SK-N-SH (cell line): Measurements from ENCODE around the gene HLA-DPA1. TPM values are rescaled to one million over a fixed set of nuclear protein-coding genes. Genes with fewer than 3 reads are reported as not detected.

Experiments used
- CTCF ChIA-PET: fragments of 300-600, 350-600 bp; formaldehyde crosslinking; extraction: SDS; loops from one replicate; lab custom pipeline; 2021; lab: Yijun Ruan, JAX
- POLR2A ChIA-PET: fragments of 350-600 bp; sonication (Branson Sonifier 250); formaldehyde crosslinking; extraction: SDS; loops from one replicate; lab custom pipeline; 2020; ENCODE audit warnings: antibody characterized with exemption, inconsistent platforms; lab: Yijun Ruan, JAX
- DNase-seq: peaks from one replicate; pipeline ENCODE4 v3.0.0; 2012
- H2AFZ ChIP-seq: fragments of 200-600 bp; sonication (generic); 2 replicates; pipeline ENCODE4 v1.8.1; 2016; ENCODE audit warnings: antibody characterized with exemption, mild to moderate bottlenecking, low read depth
- H3F3A ChIP-seq: fragments of 200-600 bp; sonication (generic); replicated peaks from 2 replicates; pipeline ENCODE3; 2016; ENCODE audit warnings: antibody characterized with exemption, mild to moderate bottlenecking; ENCODE audit not compliant: insufficient read depth
- H3K27ac ChIP-seq, 2 experiments: fragments of 200-500 bp in 1 of 2; fragments of 200-600 bp in 1 of 2; sonication (Bioruptor generic) in 1 of 2; sonication (generic), shearing (Covaris generic) in 1 of 2; 2 replicates each; pipeline versions ENCODE4 v1.5.1 to v1.6.1; 2014 to 2016; ENCODE audit warnings: low read depth in 2 of 2, inconsistent platforms in 1 of 2, low read length in 1 of 2, mild to moderate bottlenecking in 1 of 2, mixed read lengths in 1 of 2
- H3K27me3 ChIP-seq: fragments of 200-600 bp; sonication (generic), shearing (Covaris generic); 2 replicates; pipeline ENCODE4 v1.6.1; 2016; ENCODE audit warnings: mixed run types; ENCODE audit not compliant: insufficient read depth
- H3K36me3 ChIP-seq, 2 experiments: fragments of 200-500 bp in 1 of 2; fragments of 200-600 bp in 1 of 2; sonication (Bioruptor generic) in 1 of 2; sonication (generic) in 1 of 2; replicated peaks in 1 of 2; 2 replicates each; pipeline versions ENCODE3 to v1.5.1; 2014 to 2016; ENCODE audit warnings: low read length in 1 of 2, mild to moderate bottlenecking in 1 of 2; ENCODE audit not compliant: insufficient read depth in 2 of 2, control insufficient read depth in 1 of 2
- H3K4me1 ChIP-seq, 2 experiments: fragments of 200-500 bp in 1 of 2; fragments of 200-600 bp in 1 of 2; sonication (Bioruptor generic) in 1 of 2; sonication (generic), shearing (Covaris generic) in 1 of 2; 2 replicates each; pipeline versions ENCODE4 v1.5.1 to v1.6.1; 2014 to 2016; ENCODE audit warnings: low read depth in 1 of 2, low read length in 1 of 2, mixed run types in 1 of 2; ENCODE audit not compliant: insufficient read depth in 2 of 2, control insufficient read depth in 1 of 2
- H3K4me2 ChIP-seq: fragments of 200-600 bp; sonication (generic), shearing (Covaris generic); 2 replicates; pipeline ENCODE4 v1.6.1; 2017; ENCODE audit warnings: mixed run types
- H3K4me3 ChIP-seq, 2 experiments: fragments of 200-500 bp in 1 of 2; fragments of 200-600 bp in 1 of 2; sonication (Bioruptor generic) in 1 of 2; sonication (generic), shearing (Covaris generic) in 1 of 2; 2 replicates each; pipeline versions ENCODE4 v1.5.1 to v1.8.1; 2014 to 2016; ENCODE audit warnings: low read depth in 2 of 2, inconsistent platforms in 1 of 2, low read length in 1 of 2, mild to moderate bottlenecking in 1 of 2, mixed read lengths in 1 of 2, moderate library complexity in 1 of 2
- H3K79me2 ChIP-seq: fragments of 200-600 bp; sonication (generic); 2 replicates; pipeline ENCODE4 v1.8.1; 2017; ENCODE audit warnings: mild to moderate bottlenecking; ENCODE audit not compliant: insufficient read depth
- H3K9ac ChIP-seq: fragments of 200-600 bp; sonication (generic); 2 replicates; pipeline ENCODE4 v1.6.1; 2017; ENCODE audit warnings: mixed run types
- H3K9me2 ChIP-seq: fragments of 200-600 bp; sonication (generic); 2 replicates; pipeline ENCODE4 v1.6.1; 2017; ENCODE audit warnings: mixed run types
- H3K9me3 ChIP-seq: fragments of 200-600 bp; sonication (generic); 2 replicates; pipeline ENCODE4 v1.6.1; 2017; ENCODE audit warnings: mixed run types, mild to moderate bottlenecking, moderate library complexity
- H4K20me1 ChIP-seq: fragments of 200-600 bp; sonication (generic); 2 replicates; pipeline ENCODE4 v1.6.1; 2017; ENCODE audit warnings: mild to moderate bottlenecking, mixed run types; ENCODE audit not compliant: insufficient read depth
- CHD2 ChIP-seq: fragments of 150-350 bp; IDR thresholded peaks from 2 replicates; pipeline ENCODE4 v1.6.1; 2018; ENCODE audit warnings: low read length; ENCODE audit not compliant: partially characterized antibody
- EZH2phosphoT487 ChIP-seq: fragments of 200-600 bp; sonication (generic); IDR thresholded peaks from 2 replicates; pipeline ENCODE4 v1.6.1; 2017; ENCODE audit warnings: low read depth, mixed run types, mild to moderate bottlenecking, antibody characterized with exemption, moderate library complexity, borderline replicate concordance
- FOXJ3 ChIP-seq: sonication (generic); formaldehyde crosslinking; IDR thresholded peaks from 2 replicates; pipeline ENCODE4 v1.5.1; 2020; ENCODE audit warnings: mild to moderate bottlenecking, missing genetic modification reagents
- GATA2 ChIP-seq: sonication (generic); formaldehyde crosslinking; IDR thresholded peaks from 2 replicates; pipeline ENCODE4 v1.5.0; 2020; ENCODE audit warnings: mild to moderate bottlenecking, missing genetic modification reagents
- JUND ChIP-seq: IDR thresholded peaks from 2 replicates; pipeline ENCODE4 v1.4.0; 2012
- MEF2A ChIP-seq: IDR thresholded peaks from 2 replicates; pipeline ENCODE4 v1.4.0; 2012; ENCODE audit warnings: low read depth, borderline replicate concordance
- NRF1 ChIP-seq: IDR thresholded peaks from 2 replicates; pipeline ENCODE4 v1.6.1; 2012; ENCODE audit warnings: low read depth, mild to moderate bottlenecking, low read length
- POLR2AphosphoS5 ChIP-seq: IDR thresholded peaks from 2 replicates; pipeline ENCODE4 v1.6.1; 2012; ENCODE audit warnings: low read depth, low read length
- RFX5 ChIP-seq: IDR thresholded peaks from 2 replicates; pipeline ENCODE4 v1.6.1; 2012; ENCODE audit warnings: mild to moderate bottlenecking, improper control_type of control experiment, low read length
- RXRA ChIP-seq: IDR thresholded peaks from 2 replicates; pipeline ENCODE4 v1.4.0; 2012; ENCODE audit warnings: low read depth, mild to moderate bottlenecking, borderline replicate concordance
- TAF1 ChIP-seq: IDR thresholded peaks from 2 replicates; pipeline ENCODE4 v1.6.1; 2012; ENCODE audit warnings: low read depth, mild to moderate bottlenecking, low read length, moderate library complexity, borderline replicate concordance
- TCF12 ChIP-seq: IDR thresholded peaks from 2 replicates; pipeline ENCODE4 v1.4.0; 2012
- YY1 ChIP-seq: IDR thresholded peaks from 2 replicates; pipeline ENCODE4 v1.4.0; 2012; ENCODE audit warnings: low read depth, mild to moderate bottlenecking
- WGBS: methylation state at CpG from one replicate; pipeline ENCODE4 v1.1.6; 2017; ENCODE audit warnings: low lambda C conversion rate; 5-methylcytosine and 5-hydroxymethylcytosine counted together
- polyA plus RNA-seq, 3 experiments: library from polyadenylated mRNA; depleted of rRNA; stranded (reverse); fragments of >200 nt; gene quantifications; 2 replicates each; pipeline ENCODE4 v1.2.3, GENCODE V29; 2012
- TF ChIP-seq, protein P1 (sequence below): fragments of 150-350 bp; IDR thresholded peaks from 2 replicates; pipeline ENCODE4 v1.6.1; 2016; ENCODE audit warnings: mild to moderate bottlenecking, low read depth, low read length
- TF ChIP-seq, protein P2 (sequence below): IDR thresholded peaks from 2 replicates; pipeline ENCODE4 v1.6.1; 2012; ENCODE audit warnings: mild to moderate bottlenecking, low read depth, low read length, moderate library complexity
- TF ChIP-seq, protein P3 (sequence below): fragments of 200-600 bp; sonication (generic); IDR thresholded peaks from 2 replicates; pipeline ENCODE4 v1.6.1; 2017; ENCODE audit warnings: antibody characterized with exemption, mild to moderate bottlenecking, moderate library complexity
- TF ChIP-seq, protein P4 (sequence below): IDR thresholded peaks from 2 replicates; pipeline ENCODE4 v1.4.0; 2012; ENCODE audit warnings: low read depth, borderline replicate concordance

Gene HLA-DPA1
- 1.6 and 1.9 TPM in 2 replicates for polyA plus RNA-seq (2012; rRNA removed)
- 1.1 and 1.2 TPM in 2 replicates for polyA plus RNA-seq (2012; cell fraction: cytosol; rRNA removed)
- 0.36 and 1.1 TPM in 2 replicates for polyA plus RNA-seq (2012; cell fraction: nucleus; rRNA removed)

DNA sequence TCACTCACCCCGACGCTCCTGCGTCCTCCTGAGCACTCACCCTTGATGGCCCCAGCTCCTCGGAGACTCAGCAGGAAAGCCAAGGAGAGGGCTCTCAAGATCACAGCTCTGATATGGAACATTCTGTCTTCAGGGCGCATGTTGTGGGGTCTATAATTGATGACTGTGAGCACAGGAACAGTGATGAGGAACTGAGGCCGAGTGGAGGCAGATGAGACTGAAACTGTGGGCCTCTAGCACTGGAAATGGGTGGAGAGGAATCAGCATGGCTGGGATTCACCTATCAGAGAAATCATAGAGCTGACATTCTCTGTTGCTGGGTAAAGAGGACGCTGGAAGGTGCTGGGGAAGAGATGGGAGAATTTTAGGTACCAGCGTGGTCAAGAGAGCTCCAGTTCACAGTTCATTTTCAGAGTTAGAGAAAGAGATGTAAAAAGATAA, at the start of gene HLA-DPA1:
TSS of gene HLA-DPA1 (minus strand) at position 219 of the 441 bp plus-strand sequence.
- peak; percentile 38 for DNase-seq
- CTCF ChIA-PET, result interaction anchor here (0.9 to 1.5 kb wide), 4 partner anchors 11 to 234 kb away, joined by 3 to 5 read pairs (median 3); no protein-coding TSS in a partner anchor
- H2AFZ ChIP-seq, result peak within 1 kb of the TSS; percentile 16; the same call in 1 of the 2 replicates

DNA sequence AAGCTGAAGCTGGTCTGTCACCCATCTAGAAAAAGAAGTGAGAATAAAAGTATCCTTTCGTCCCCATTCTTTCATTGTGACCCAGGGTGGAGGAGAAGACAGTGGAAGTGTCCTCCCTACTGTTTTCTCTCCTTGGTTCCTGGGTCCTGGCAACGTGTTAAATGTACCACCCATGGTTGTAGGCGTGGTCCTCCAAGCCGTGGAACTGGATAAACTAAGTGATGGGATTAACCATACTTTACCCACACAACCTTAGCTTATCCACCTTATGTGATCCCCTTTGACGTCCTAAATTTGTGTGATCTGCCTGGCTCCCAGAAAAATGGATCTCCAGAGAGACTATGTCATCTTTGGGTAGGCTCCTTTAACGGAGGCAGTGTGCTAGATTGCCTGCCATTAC, 49.7 kb upstream of the HLA-DPA1 start:
- Histone ChIP-seq H3K9ac (no peak overlapping the region), H3K4me2 (no peak overlapping the region), H2AFZ (no peak overlapping the region), H3K36me3 (no peaks in the 10 kb centered on the region), H3K27me3 (peaks cover 19% of the 10 kb centered on the region; the same call in 1 of the 2 replicates), H3K9me3 (no peaks in the 10 kb centered on the region), H3K4me3 (no peak overlapping the region), H3K27ac (no peak overlapping the region), H3K9me2 (no peaks in the 10 kb centered on the region), H3K4me1 (no peaks in the 10 kb centered on the region), H3K79me2 (no peaks in the 10 kb centered on the region), H3F3A (no peaks in the 10 kb centered on the region), H4K20me1 (no peaks in the 10 kb centered on the region)
- ChIA-PET CTCF (interaction anchor here (0.6 to 2.3 kb wide), 7 partner anchors 15 to 125 kb away, joined by 3 to 17 read pairs (median 4); no protein-coding TSS in a partner anchor), POLR2A (interaction anchor here (0.8 kb wide), 1 partner anchor 126 kb away, joined by 3 read pairs; no protein-coding TSS in a partner anchor)
- WGBS, result 8% methylated on average over 6 of the region's 6 CpGs
- no peak for DNase-seq
- TF ChIP-seq, protein P1, sequence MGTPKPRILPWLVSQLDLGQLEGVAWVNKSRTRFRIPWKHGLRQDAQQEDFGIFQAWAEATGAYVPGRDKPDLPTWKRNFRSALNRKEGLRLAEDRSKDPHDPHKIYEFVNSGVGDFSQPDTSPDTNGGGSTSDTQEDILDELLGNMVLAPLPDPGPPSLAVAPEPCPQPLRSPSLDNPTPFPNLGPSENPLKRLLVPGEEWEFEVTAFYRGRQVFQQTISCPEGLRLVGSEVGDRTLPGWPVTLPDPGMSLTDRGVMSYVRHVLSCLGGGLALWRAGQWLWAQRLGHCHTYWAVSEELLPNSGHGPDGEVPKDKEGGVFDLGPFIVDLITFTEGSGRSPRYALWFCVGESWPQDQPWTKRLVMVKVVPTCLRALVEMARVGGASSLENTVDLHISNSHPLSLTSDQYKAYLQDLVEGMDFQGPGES, result no peak
- no peak for TF ChIP-seq GATA2 (CRISPR knock-in tag)
- no peak for TF ChIP-seq JUND
- no peak for TF ChIP-seq FOXJ3 (CRISPR knock-in tag)
- TF ChIP-seq EZH2phosphoT487, result no peak
- TF ChIP-seq TCF12, result no peak
- no peak for TF ChIP-seq TAF1
- no peak for TF ChIP-seq YY1
- TF ChIP-seq POLR2AphosphoS5, result no peak
- TF ChIP-seq RXRA, result no peak
- TF ChIP-seq, protein P2, sequence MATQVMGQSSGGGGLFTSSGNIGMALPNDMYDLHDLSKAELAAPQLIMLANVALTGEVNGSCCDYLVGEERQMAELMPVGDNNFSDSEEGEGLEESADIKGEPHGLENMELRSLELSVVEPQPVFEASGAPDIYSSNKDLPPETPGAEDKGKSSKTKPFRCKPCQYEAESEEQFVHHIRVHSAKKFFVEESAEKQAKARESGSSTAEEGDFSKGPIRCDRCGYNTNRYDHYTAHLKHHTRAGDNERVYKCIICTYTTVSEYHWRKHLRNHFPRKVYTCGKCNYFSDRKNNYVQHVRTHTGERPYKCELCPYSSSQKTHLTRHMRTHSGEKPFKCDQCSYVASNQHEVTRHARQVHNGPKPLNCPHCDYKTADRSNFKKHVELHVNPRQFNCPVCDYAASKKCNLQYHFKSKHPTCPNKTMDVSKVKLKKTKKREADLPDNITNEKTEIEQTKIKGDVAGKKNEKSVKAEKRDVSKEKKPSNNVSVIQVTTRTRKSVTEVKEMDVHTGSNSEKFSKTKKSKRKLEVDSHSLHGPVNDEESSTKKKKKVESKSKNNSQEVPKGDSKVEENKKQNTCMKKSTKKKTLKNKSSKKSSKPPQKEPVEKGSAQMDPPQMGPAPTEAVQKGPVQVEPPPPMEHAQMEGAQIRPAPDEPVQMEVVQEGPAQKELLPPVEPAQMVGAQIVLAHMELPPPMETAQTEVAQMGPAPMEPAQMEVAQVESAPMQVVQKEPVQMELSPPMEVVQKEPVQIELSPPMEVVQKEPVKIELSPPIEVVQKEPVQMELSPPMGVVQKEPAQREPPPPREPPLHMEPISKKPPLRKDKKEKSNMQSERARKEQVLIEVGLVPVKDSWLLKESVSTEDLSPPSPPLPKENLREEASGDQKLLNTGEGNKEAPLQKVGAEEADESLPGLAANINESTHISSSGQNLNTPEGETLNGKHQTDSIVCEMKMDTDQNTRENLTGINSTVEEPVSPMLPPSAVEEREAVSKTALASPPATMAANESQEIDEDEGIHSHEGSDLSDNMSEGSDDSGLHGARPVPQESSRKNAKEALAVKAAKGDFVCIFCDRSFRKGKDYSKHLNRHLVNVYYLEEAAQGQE, result no peak
- TF ChIP-seq, protein P3, sequence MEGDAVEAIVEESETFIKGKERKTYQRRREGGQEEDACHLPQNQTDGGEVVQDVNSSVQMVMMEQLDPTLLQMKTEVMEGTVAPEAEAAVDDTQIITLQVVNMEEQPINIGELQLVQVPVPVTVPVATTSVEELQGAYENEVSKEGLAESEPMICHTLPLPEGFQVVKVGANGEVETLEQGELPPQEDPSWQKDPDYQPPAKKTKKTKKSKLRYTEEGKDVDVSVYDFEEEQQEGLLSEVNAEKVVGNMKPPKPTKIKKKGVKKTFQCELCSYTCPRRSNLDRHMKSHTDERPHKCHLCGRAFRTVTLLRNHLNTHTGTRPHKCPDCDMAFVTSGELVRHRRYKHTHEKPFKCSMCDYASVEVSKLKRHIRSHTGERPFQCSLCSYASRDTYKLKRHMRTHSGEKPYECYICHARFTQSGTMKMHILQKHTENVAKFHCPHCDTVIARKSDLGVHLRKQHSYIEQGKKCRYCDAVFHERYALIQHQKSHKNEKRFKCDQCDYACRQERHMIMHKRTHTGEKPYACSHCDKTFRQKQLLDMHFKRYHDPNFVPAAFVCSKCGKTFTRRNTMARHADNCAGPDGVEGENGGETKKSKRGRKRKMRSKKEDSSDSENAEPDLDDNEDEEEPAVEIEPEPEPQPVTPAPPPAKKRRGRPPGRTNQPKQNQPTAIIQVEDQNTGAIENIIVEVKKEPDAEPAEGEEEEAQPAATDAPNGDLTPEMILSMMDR, result no peak
- no peak for TF ChIP-seq MEF2A

More for the DNA sequence above, at the start of gene HLA-DPA1:
- 2% methylated on average over 8 of the region's 8 CpGs for WGBS
- TF ChIP-seq CHD2 (no peak), FOXJ3 (CRISPR knock-in tag) (no peak), TAF1 (no peak), RFX5 (peak; percentile 99), NRF1 (no peak)
- TF ChIP-seq, protein P4, sequence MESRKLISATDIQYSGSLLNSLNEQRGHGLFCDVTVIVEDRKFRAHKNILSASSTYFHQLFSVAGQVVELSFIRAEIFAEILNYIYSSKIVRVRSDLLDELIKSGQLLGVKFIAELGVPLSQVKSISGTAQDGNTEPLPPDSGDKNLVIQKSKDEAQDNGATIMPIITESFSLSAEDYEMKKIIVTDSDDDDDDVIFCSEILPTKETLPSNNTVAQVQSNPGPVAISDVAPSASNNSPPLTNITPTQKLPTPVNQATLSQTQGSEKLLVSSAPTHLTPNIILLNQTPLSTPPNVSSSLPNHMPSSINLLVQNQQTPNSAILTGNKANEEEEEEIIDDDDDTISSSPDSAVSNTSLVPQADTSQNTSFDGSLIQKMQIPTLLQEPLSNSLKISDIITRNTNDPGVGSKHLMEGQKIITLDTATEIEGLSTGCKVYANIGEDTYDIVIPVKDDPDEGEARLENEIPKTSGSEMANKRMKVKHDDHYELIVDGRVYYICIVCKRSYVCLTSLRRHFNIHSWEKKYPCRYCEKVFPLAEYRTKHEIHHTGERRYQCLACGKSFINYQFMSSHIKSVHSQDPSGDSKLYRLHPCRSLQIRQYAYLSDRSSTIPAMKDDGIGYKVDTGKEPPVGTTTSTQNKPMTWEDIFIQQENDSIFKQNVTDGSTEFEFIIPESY, result no peak
- Histone ChIP-seq H3K4me3 (peak within 1 kb of the TSS in 1 of 2 experiments; percentile 21; a peak in 1 of 4 replicates), H4K20me1 (no peaks in the 10 kb centered on the region), H3K9ac (no peak within 1 kb of the TSS), H3F3A (no peaks in the 10 kb centered on the region), H3K27me3 (peaks cover 19% of the 10 kb centered on the region), H3K36me3 (no peaks in the 10 kb centered on the region), H3K4me1 (peaks cover 0 to 3% of the 10 kb centered on the region in 2 experiments; a peak in 1 of 4 replicates), H3K4me2 (peak within 1 kb of the TSS; percentile 30; the same call in 1 of the 2 replicates), H3K9me2 (no peaks in the 10 kb centered on the region), H3K79me2 (no peaks in the 10 kb centered on the region), H3K9me3 (no peaks in the 10 kb centered on the region), H3K27ac (no peak within 1 kb of the TSS)
- POLR2A ChIA-PET, result interaction anchor here (0.5 kb wide), 1 partner anchor 1683 kb away, joined by 5 read pairs; no protein-coding TSS in a partner anchor
